HepG2 (cell line): ENCODE data around the gene CDC42BPG.

Source experiments
- EZH2 ChIP-seq: conservative IDR thresholded peaks from 2 replicates; pipeline ENCODE4 v1.6.1; 2012; ENCODE audit warnings: mild to moderate bottlenecking, low read depth, low read length, moderate library complexity
- FLYWCH1 ChIP-seq: sonication (generic); formaldehyde crosslinking; IDR thresholded peaks from 2 replicates; pipeline ENCODE4 v1.8.1; 2023; ENCODE audit warnings: mild to moderate bottlenecking, missing genetic modification reagents
- NR2F2 ChIP-seq: IDR thresholded peaks from 2 replicates; pipeline ENCODE4 v1.6.1; 2012; ENCODE audit warnings: low read depth, inconsistent platforms, borderline replicate concordance
- PTBP1 ChIP-seq: fragments of 200-400 bp; formaldehyde crosslinking; IDR thresholded peaks from 2 replicates; pipeline ENCODE4 v1.6.1; 2018; ENCODE audit warnings: low read length, low read depth; ENCODE audit not compliant: poor library complexity, severe bottlenecking
- RARA ChIP-seq: IDR thresholded peaks from 2 replicates; pipeline ENCODE4 v1.6.1; 2016; ENCODE audit warnings: missing genetic modification reagents, missing compliant biosample characterization
- RCOR2 ChIP-seq: IDR thresholded peaks from 2 replicates; pipeline ENCODE4 v1.6.1; 2016; ENCODE audit warnings: missing biosample characterization, missing genetic modification reagents

DNA sequence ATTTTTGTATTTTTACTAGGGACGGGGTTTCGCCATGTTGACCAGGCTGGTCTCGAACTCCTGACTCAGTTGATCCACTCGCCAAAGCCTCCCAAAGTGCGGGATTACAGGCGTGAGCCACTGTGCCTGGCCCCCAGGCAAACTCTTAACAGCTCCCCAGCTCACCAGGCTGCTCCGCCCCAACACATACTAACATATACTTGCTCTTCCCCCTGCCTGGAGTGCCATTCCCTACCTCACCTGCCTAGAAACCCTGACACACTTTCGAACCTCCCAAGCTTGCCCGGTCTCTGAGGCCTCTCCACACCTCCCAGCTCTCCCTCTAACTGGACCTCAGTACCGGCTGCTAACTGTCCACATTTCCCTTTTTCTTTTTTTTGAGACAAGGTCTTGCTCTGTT is 49.9 kb downstream of the CDC42BPG start:
- TF ChIP-seq EZH2 (no peak), PTBP1 (no peak), FLYWCH1 (no peak), RCOR2 (CRISPR knock-in tag) (no peak), RARA (CRISPR knock-in tag) (no peak), NR2F2 (no peak)
